ENCODE measurements around the gene UBE2E2. TPM values are rescaled to one million over a fixed set of nuclear protein-coding genes. Genes with fewer than 3 reads are reported as not detected.

Gene UBE2E2
- total and polyA plus RNA-seq, 2 experiments from 2014 or later = 140 to 246 TPM

DNA sequence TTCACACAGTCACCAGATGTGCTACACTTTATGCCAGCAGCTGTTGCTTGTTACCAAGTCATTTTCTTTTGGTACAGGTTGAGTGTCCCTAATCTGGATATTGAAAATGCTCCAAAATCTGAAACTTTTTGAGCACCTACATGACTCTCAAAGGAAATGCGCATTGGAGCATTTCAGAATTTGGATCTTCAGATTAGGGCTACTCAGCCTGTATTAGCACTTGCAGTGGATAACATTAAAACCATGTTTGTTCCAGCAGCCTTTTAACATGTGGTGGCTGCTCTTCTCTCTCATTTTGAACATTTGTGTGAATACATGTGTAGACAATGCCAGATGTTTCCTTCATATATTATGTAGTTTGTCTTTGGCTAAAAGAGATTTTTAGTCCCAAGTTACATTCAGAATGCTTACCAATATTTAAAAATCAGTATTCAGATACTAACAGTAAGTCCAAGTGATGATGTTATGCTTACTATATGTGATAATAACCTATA is 371.7 kb downstream of the UBE2E2 start:
- no peaks in the 10 kb centered on the region for H3K27me3 ChIP-seq
- TF ChIP-seq, protein P1, sequence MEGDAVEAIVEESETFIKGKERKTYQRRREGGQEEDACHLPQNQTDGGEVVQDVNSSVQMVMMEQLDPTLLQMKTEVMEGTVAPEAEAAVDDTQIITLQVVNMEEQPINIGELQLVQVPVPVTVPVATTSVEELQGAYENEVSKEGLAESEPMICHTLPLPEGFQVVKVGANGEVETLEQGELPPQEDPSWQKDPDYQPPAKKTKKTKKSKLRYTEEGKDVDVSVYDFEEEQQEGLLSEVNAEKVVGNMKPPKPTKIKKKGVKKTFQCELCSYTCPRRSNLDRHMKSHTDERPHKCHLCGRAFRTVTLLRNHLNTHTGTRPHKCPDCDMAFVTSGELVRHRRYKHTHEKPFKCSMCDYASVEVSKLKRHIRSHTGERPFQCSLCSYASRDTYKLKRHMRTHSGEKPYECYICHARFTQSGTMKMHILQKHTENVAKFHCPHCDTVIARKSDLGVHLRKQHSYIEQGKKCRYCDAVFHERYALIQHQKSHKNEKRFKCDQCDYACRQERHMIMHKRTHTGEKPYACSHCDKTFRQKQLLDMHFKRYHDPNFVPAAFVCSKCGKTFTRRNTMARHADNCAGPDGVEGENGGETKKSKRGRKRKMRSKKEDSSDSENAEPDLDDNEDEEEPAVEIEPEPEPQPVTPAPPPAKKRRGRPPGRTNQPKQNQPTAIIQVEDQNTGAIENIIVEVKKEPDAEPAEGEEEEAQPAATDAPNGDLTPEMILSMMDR (IDR thresholded peaks at IDR 0.05; ENCODE audit: low read depth, low read length) = no peak
- H3K9me3 ChIP-seq (ENCODE audit: low read depth) = no peaks in the 10 kb centered on the region
- DNase-seq (ENCODE audit: low read depth in 1 of 2, low spot score in 1 of 2) = no peak
- H3K4me3 ChIP-seq = no peak overlapping the region
- no peak overlapping the region for H3K27ac ChIP-seq
- H3K36me3 ChIP-seq = no peaks in the 10 kb centered on the region
- H3K4me1 ChIP-seq (ENCODE audit: low read depth) = no peaks in the 10 kb centered on the region

DNA sequence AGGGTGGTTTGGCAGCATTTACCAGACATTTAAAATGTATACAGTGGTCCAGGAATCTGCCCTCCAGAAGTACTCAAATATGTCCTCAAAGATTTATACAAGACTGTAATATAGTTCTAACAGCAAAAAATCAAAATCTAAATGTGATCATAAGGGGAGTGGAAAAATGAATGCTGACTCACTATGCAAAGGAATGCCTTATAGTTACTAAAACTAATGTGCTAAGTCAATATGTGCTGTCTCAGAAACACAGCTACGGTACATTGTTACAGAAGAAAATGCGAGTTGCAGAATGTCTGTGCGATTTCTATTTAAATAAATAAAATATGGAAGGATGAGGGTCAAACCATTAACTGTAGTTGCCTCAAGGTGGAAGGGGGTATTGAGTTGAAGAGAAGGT is 372.6 kb downstream of the UBE2E2 start:
- no peak for DNase-seq (ENCODE audit: low read depth in 1 of 2, low spot score in 1 of 2)
- Histone ChIP-seq H3K4me1 (ENCODE audit: low read depth) (no peaks in the 10 kb centered on the region), H3K9me3 (ENCODE audit: low read depth) (no peaks in the 10 kb centered on the region), H3K27me3 (no peaks in the 10 kb centered on the region), H3K4me3 (no peak overlapping the region), H3K27ac (no peak overlapping the region), H3K36me3 (no peaks in the 10 kb centered on the region)
- TF ChIP-seq, protein P1 (IDR thresholded peaks at IDR 0.05; ENCODE audit: low read depth, low read length) = no peak

DNA sequence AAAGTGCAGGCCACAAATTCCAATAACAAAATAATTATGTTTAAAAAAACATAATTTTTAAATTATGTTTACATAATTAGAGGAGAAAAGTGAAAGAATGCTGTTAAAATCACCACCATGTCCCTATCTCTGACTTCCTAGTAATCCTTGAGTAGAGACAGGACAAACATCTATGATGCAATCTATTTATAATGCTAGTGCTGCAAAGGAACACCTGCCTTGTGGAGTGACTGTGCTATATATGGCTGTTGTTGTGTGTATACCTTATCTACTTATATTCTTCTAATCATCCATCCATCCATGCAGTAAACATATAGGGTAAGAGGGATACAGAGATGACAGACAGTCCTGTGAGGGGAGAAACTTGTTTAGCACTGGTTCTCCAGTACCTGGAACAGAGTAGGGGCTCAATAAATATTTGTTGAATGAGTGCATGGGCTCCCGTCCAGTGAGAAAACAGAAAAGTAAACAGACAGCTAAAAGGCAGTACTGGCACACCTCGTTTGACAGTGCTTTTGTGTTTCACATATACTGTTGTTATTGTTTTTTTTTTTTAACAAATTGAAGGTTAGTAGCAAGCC is 373.3 kb downstream of the UBE2E2 start:
- no peaks in the 10 kb centered on the region for H3K4me1 ChIP-seq (ENCODE audit: low read depth)
- H3K27me3 ChIP-seq = no peaks in the 10 kb centered on the region
- H3K9me3 ChIP-seq (ENCODE audit: low read depth) = no peaks in the 10 kb centered on the region
- no peaks in the 10 kb centered on the region for H3K36me3 ChIP-seq
- no peak for DNase-seq (ENCODE audit: low read depth in 1 of 2, low spot score in 1 of 2)
- TF ChIP-seq, protein P1 (IDR thresholded peaks at IDR 0.05; ENCODE audit: low read depth, low read length) = no peak
- H3K27ac ChIP-seq = no peak overlapping the region
- H3K4me3 ChIP-seq = no peak overlapping the region

DNA sequence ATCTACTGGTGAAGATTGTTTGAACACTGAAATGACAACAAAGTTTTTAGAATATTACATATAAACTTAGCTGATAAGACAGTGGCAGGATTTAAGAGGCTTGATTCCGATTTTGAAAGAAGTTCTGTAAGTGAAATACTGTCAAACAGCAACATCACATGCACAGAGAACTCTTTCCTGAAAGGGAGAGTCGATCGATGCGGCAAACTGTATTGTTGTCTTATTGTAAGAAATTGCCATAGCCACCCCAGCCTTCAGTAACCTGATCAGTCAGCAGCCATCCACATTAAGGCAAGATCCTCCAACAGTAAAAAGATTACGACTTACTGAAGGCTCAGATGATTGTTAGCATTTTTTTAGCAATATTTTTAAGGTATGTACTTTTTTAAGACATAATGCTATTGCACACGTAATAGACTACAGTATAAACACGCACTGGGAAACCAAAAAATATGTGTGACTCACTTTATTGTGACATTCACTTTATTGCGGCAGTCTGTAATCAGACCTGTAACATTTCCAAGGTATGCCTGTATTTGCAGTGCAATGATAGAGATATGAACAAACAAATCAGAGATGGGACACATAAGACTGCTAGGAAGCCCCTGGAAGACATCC is 377.1 kb downstream of the UBE2E2 start:
- Histone ChIP-seq H3K9me3 (ENCODE audit: low read depth) (no peaks in the 10 kb centered on the region), H3K4me3 (no peak overlapping the region), H3K27ac (no peak overlapping the region), H3K4me1 (ENCODE audit: low read depth) (no peaks in the 10 kb centered on the region), H3K27me3 (no peaks in the 10 kb centered on the region), H3K36me3 (no peaks in the 10 kb centered on the region)
- TF ChIP-seq, protein P1 (IDR thresholded peaks at IDR 0.05; ENCODE audit: low read depth, low read length) = no peak
- peak in 1 of 2 donors; percentile 77 for DNase-seq (ENCODE audit: low read depth in 1 of 2, low spot score in 1 of 2)

DNA sequence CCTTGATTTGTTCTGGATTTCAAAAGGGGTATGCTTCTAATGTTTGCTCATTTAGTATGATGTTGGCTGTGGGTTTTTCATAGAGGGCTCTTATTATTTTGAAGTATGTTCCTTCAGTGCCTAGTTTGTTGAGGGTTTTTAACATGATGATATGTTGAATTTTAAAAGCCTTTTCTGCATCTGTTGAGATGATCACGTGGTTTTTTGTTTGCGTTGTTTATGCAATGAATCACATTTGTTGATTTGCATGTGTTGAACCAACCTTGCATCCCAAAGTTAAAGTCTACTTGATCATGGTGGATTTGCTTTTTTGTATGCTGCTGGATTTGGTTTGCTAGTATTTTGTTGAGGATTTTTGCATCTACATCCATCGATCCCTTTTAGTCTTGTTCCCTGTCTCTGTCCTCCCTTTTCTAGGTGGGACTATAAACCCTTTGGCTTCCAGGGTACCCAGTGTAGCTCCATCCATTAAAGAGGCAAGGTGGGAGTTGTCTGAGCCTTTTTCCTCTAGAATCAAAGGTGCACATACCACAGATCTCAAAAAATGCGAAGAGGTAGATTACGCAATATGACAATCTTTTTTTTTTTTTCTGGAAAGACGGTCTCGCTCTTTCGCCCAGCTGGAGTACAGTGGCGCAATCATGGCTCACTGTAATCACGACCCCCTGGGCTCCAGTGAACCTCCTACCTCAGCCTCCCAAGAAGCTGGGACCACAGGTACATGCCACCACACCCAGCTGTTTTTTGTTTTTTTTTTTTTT is 381.0 kb downstream of the UBE2E2 start:
- no peak overlapping the region for H3K27ac ChIP-seq
- no peaks in the 10 kb centered on the region for H3K9me3 ChIP-seq (ENCODE audit: low read depth)
- H3K4me3 ChIP-seq = no peak overlapping the region
- no peak for DNase-seq (ENCODE audit: low read depth in 1 of 2, low spot score in 1 of 2)
- no peaks in the 10 kb centered on the region for H3K27me3 ChIP-seq
- H3K4me1 ChIP-seq (ENCODE audit: low read depth) = no peaks in the 10 kb centered on the region
- TF ChIP-seq, protein P1 (IDR thresholded peaks at IDR 0.05; ENCODE audit: low read depth, low read length) = no peak
- no peaks in the 10 kb centered on the region for H3K36me3 ChIP-seq
